Panc1 (cell line): Measurements from ENCODE around the gene ABCB7. TPM values are rescaled to one million over a fixed set of nuclear protein-coding genes. Genes with fewer than 3 reads are reported as not detected.
"Not testable (repeated sequence)": the region's sequence is repeated elsewhere in the genome, so short reads cannot be mapped to it uniquely, and the experiment has no call there.

Experiments
- ATAC-seq: fragments of 200-7000 bp; cut with Tn5 transposase; 2 replicates; pipeline ENCODE4 v1.9.1; 2020; ENCODE audit warnings: mild to moderate bottlenecking, moderate library complexity
- BruUV-seq: library from RNA; stranded (reverse); fragments of 400-500 nt; replicated peaks from 2 replicates; lab custom pipeline; 2021; lab: Mats Ljungman, UMichigan
- CTCF ChIA-PET: fragments of 300-600 bp; sonication (Branson Sonifier 250); formaldehyde crosslinking; loops from one replicate; lab custom pipeline; 2022; ENCODE audit warnings: antibody characterized with exemption; lab: Charles Lee
- POLR2A ChIA-PET: fragments of 300-600 bp; sonication (Branson Sonifier 250); formaldehyde crosslinking; loops from one replicate; lab custom pipeline; 2022; ENCODE audit warnings: antibody characterized with exemption; lab: Charles Lee
- DNase-seq: peaks from one replicate; pipeline ENCODE4 v3.0.0-alpha.2; 2010; ENCODE audit warnings: low read depth, low spot score
- H3K27ac ChIP-seq: 2 replicates; pipeline ENCODE4 v1.5.1; 2011; ENCODE audit warnings: mild to moderate bottlenecking, low read length, inconsistent platforms
- H3K27me3 ChIP-seq: fragments of 200-500 bp; sonication (Bioruptor generic); 2 replicates; pipeline ENCODE4 v1.6.0; 2014; ENCODE audit warnings: low read length, inconsistent platforms; ENCODE audit not compliant: control insufficient read depth, insufficient read depth
- H3K36me3 ChIP-seq: fragments of 200-500 bp; sonication (Bioruptor generic); 2 replicates; pipeline ENCODE4 v1.5.1; 2014; ENCODE audit warnings: inconsistent platforms, mild to moderate bottlenecking, low read length, moderate library complexity; ENCODE audit not compliant: control insufficient read depth, insufficient read depth
- H3K4me1 ChIP-seq: 2 replicates; pipeline ENCODE4 v1.5.1; 2011; ENCODE audit warnings: inconsistent platforms, mild to moderate bottlenecking, low read length, moderate library complexity; ENCODE audit not compliant: control insufficient read depth, insufficient read depth
- H3K4me3 ChIP-seq, 2 experiments: 2 replicates each; pipeline ENCODE4 v1.5.1; 2011 to 2012; ENCODE audit warnings: low read depth in 2 of 2, low read length in 2 of 2, mild to moderate bottlenecking in 2 of 2, inconsistent platforms in 1 of 2, moderate library complexity in 1 of 2
- H3K9me3 ChIP-seq: fragments of 200-500 bp; sonication (Bioruptor generic); 2 replicates; pipeline ENCODE4 v1.5.1; 2014; ENCODE audit warnings: low read depth, mild to moderate bottlenecking, inconsistent platforms, low read length, moderate library complexity; ENCODE audit not compliant: control insufficient read depth, insufficient read depth
- CTCF ChIP-seq: fragments of 450-650 bp; IDR thresholded peaks from 2 replicates; pipeline ENCODE4 v1.5.1; 2017; ENCODE audit warnings: mild to moderate bottlenecking
- POLR2AphosphoS5 ChIP-seq: IDR thresholded peaks from 2 replicates; pipeline ENCODE4 v1.6.1; 2012; ENCODE audit warnings: mild to moderate bottlenecking, low read depth, low read length, moderate library complexity
- REST ChIP-seq, 2 experiments: IDR thresholded peaks; 2 replicates each; pipeline ENCODE4 v1.6.1; 2011 to 2012; ENCODE audit warnings: low read depth in 2 of 2, control low read depth in 1 of 2, low read length in 1 of 2, mild to moderate bottlenecking in 1 of 2, moderate library complexity in 1 of 2; ENCODE audit not compliant: insufficient read depth in 1 of 2
- SIN3A ChIP-seq: IDR thresholded peaks from 2 replicates; pipeline ENCODE4 v1.6.1; 2012; ENCODE audit warnings: low read depth, mild to moderate bottlenecking, low read length, moderate library complexity, borderline replicate concordance; ENCODE audit not compliant: insufficient read depth
- TCF7L2 ChIP-seq: IDR thresholded peaks from 2 replicates; pipeline ENCODE4 v1.6.1; 2011; ENCODE audit warnings: mild to moderate bottlenecking, low read depth, low read length, inconsistent platforms
- in situ Hi-C: cut with HindIII; loops from 2 replicates; pipeline ENCODE4 v1.10.0; 2016; ENCODE audit warnings: low sequenced_read_pairs, low pct_unique_long_range_greater_than_20kb
- intact Hi-C: fragments of 100-400 bp; cut with micrococcal nuclease; formaldehyde crosslinking; loops from one replicate; pipeline ENCODE4 v1.10.0; 2022; ENCODE audit not compliant: unreplicated experiment
- total RNA-seq: library from RNA; stranded (reverse); gene quantifications from one replicate; pipeline ENCODE4 v1.2.1, GENCODE V29; 2021; ENCODE audit not compliant: unreplicated experiment

Gene ABCB7
- total RNA-seq, 1 experiment from 2014 or later: 30.7 TPM

GRCh38 chrX:75051047-75051446 is 105.0 kb downstream of the ABCB7 start:
- no peak for DNase-seq
- in situ Hi-C loops (no loop called here), intact Hi-C loops (no loop called here)
- Histone ChIP-seq H3K9me3 (no peaks in the 10 kb centered on the region), H3K27ac (no peak overlapping the region), H3K27me3 (no peaks in the 10 kb centered on the region), H3K36me3 (no peaks in the 10 kb centered on the region; the same call in 1 of the 2 replicates), H3K4me3 (no peak overlapping the region), H3K4me1 (no peaks in the 10 kb centered on the region)
- ATAC-seq: no peak
- ChIA-PET POLR2A (no interaction called here), CTCF (no interaction called here)
- no TSS peak for BruUV-seq
- TF ChIP-seq CTCF: no peak
- no peak for TF ChIP-seq TCF7L2
- no peak for TF ChIP-seq POLR2AphosphoS5
- no peak for TF ChIP-seq REST (IDR thresholded peaks at IDR 0.05; ENCODE audit: insufficient read depth in 1 of 2, low read depth in 2 of 2, low read length in 1 of 2)
- no peak for TF ChIP-seq SIN3A

GRCh38 chrX:75045369-75045768 is 110.7 kb downstream of the ABCB7 start:
- TF ChIP-seq POLR2AphosphoS5: no peak
- TF ChIP-seq TCF7L2: no peak
- no peak for TF ChIP-seq CTCF
- TF ChIP-seq REST (IDR thresholded peaks at IDR 0.05; ENCODE audit: insufficient read depth in 1 of 2, low read depth in 2 of 2, low read length in 1 of 2): no peak
- TF ChIP-seq SIN3A: no peak
- no TSS peak for BruUV-seq
- in situ Hi-C loops (no loop called here), intact Hi-C loops (no loop called here)
- no peak overlapping the region for H3K27ac ChIP-seq
- H3K27me3 ChIP-seq: no peaks in the 10 kb centered on the region
- DNase-seq (no peak), ATAC-seq (no peak)
- no peaks in the 10 kb centered on the region for H3K4me1 ChIP-seq
- H3K9me3 ChIP-seq: no peaks in the 10 kb centered on the region
- ChIA-PET POLR2A (no interaction called here), CTCF (no interaction called here)
- no peaks in the 10 kb centered on the region for H3K36me3 ChIP-seq
- H3K4me3 ChIP-seq: no peak overlapping the region

GRCh38 chrX:75044142-75044541 is 111.9 kb downstream of the ABCB7 start:
- H3K4me3 ChIP-seq, in situ Hi-C loops, H3K9me3 ChIP-seq, intact Hi-C loops, H3K36me3 ChIP-seq, H3K27ac ChIP-seq, CTCF ChIA-PET, POLR2A ChIA-PET, BruUV-seq, H3K4me1 ChIP-seq, ATAC-seq, DNase-seq, H3K27me3 ChIP-seq: not testable (repeated sequence)
